Ureter (tissue), 1 donor: ENCODE data around the gene AOPEP. TPM values are rescaled to one million over a fixed set of nuclear protein-coding genes. Genes with fewer than 3 reads are reported as not detected.

Source experiments
- DNase-seq: peaks from one replicate; pipeline ENCODE4 v3.0.0-alpha.2; 2020; ENCODE audit warnings: low spot score
- total RNA-seq: library from RNA; stranded (reverse); gene quantifications from one replicate; pipeline ENCODE4 v1.2.4, GENCODE V29; 2023
- donor health status: DM: yes; HTN: yes; CAD: no.

Gene AOPEP
- total RNA-seq, 1 donor from 2014 or later = 115 TPM

- DNase-seq = no peak
Observed at GRCh38 chr9:94718936-94719335, 7.6 kb upstream of the AOPEP start.

- no peak for DNase-seq
Observed at GRCh38 chr9:94719878-94720277, 6.6 kb upstream of the AOPEP start.

- no peak for DNase-seq
Observed at GRCh38 chr9:94720846-94721549, 5.5 kb upstream of the AOPEP start.

- DNase-seq = no peak
Observed at GRCh38 chr9:94721754-94722153, 4.7 kb upstream of the AOPEP start.

GRCh38 chr9:94725293-94725692 lies 1.2 kb upstream of the AOPEP start:
- no peak for DNase-seq

GRCh38 chr9:94728719-94729118 lies 2.2 kb downstream of the AOPEP start:
- no peak for DNase-seq

- no peak for DNase-seq
Observed at GRCh38 chr9:94729199-94729598, 2.7 kb downstream of the AOPEP start.

- DNase-seq = no peak
Observed at GRCh38 chr9:94734054-94734754, 7.7 kb downstream of the AOPEP start.

- DNase-seq = no peak
Observed at GRCh38 chr9:94736759-94737158, 10.3 kb downstream of the AOPEP start.

GRCh38 chr9:94740145-94740840 lies 13.8 kb downstream of the AOPEP start:
- no peak for DNase-seq

GRCh38 chr9:94741866-94742265 lies 15.4 kb downstream of the AOPEP start:
- DNase-seq = no peak

GRCh38 chr9:94743035-94743954 lies 16.8 kb downstream of the AOPEP start:
- no peak for DNase-seq

GRCh38 chr9:94745806-94746540 lies 19.5 kb downstream of the AOPEP start:
- no peak for DNase-seq

- DNase-seq = no peak
Observed at GRCh38 chr9:94746541-94747370, 20.3 kb downstream of the AOPEP start.

GRCh38 chr9:94754976-94755475 lies 28.5 kb downstream of the AOPEP start:
- DNase-seq = no peak

GRCh38 chr9:94757158-94757557 lies 30.7 kb downstream of the AOPEP start:
- no peak for DNase-seq

- no peak for DNase-seq
Observed at GRCh38 chr9:94758031-94758430, 31.5 kb downstream of the AOPEP start.

GRCh38 chr9:94758880-94759279 lies 32.4 kb downstream of the AOPEP start:
- DNase-seq = no peak

GRCh38 chr9:94760010-94760409 lies 33.5 kb downstream of the AOPEP start:
- DNase-seq = no peak

GRCh38 chr9:94760660-94761059 lies 34.2 kb downstream of the AOPEP start:
- DNase-seq = no peak
